Stimulated activated naive CD8-positive, alpha-beta T cell treated with anti-CD3 and anti-CD28 coated beads, Interleukin-15, Interleukin-2, amounts not matched to agents 100 U/mL and 50 U/mL, for 24 hours (primary cell): ENCODE results near the gene FKBP5.

Experiments
- ATAC-seq: fragments of 150-1000 bp; cut with Tn5 transposase; one replicate; pipeline ENCODE4 v1.10.0; 2021
- DNase-seq: peaks from one replicate; pipeline ENCODE4 v3.0.0; 2021

FKBP5 gene

GRCh38 chr6:35662999-35663398 lies 25.7 kb downstream of the FKBP5 start:
- ATAC-seq, result no peak
- DNase-seq, result no peak

- ATAC-seq (no peak), DNase-seq (no peak)
Observed at GRCh38 chr6:35654883-35655282, 33.8 kb downstream of the FKBP5 start.

GRCh38 chr6:35651244-35651643 lies 37.5 kb downstream of the FKBP5 start:
- ATAC-seq (no peak), DNase-seq (no peak)

- ATAC-seq (no peak), DNase-seq (no peak)
Observed at GRCh38 chr6:35650015-35650414, 38.7 kb downstream of the FKBP5 start.

- ATAC-seq (no peak), DNase-seq (no peak)
Observed at GRCh38 chr6:35648203-35648602, 40.5 kb downstream of the FKBP5 start.

- no peak for ATAC-seq
- DNase-seq, result no peak
Observed at GRCh38 chr6:35647400-35647799, 41.3 kb downstream of the FKBP5 start.

GRCh38 chr6:35643162-35643535 lies 45.6 kb downstream of the FKBP5 start:
- DNase-seq, result no peak

GRCh38 chr6:35642471-35643161 lies 46.1 kb downstream of the FKBP5 start:
- no peak for DNase-seq
- ATAC-seq, result no peak

More at GRCh38 chr6:35643162-35643535, 45.6 kb downstream of the FKBP5 start:
- no peak for ATAC-seq

GRCh38 chr6:35640017-35640664 lies 48.6 kb downstream of the FKBP5 start:
- ATAC-seq, result peak; percentile 23
- no peak for DNase-seq

GRCh38 chr6:35638679-35639078 lies 50.0 kb downstream of the FKBP5 start:
- DNase-seq (no peak), ATAC-seq (no peak)

GRCh38 chr6:35637911-35638310 lies 50.8 kb downstream of the FKBP5 start:
- DNase-seq, result no peak
- no peak for ATAC-seq

GRCh38 chr6:35635601-35636597 lies 52.8 kb downstream of the FKBP5 start:
- no peak for DNase-seq

GRCh38 chr6:35634316-35634715 lies 54.4 kb downstream of the FKBP5 start:
- DNase-seq (no peak), ATAC-seq (no peak)

More at GRCh38 chr6:35635601-35636597, 52.8 kb downstream of the FKBP5 start:
- peak; percentile 55 for ATAC-seq

- DNase-seq (no peak), ATAC-seq (no peak)
Observed at GRCh38 chr6:35633579-35634089, 55.1 kb downstream of the FKBP5 start.

GRCh38 chr6:35629876-35630378 lies 58.8 kb downstream of the FKBP5 start:
- DNase-seq (no peak), ATAC-seq (no peak)

GRCh38 chr6:35626401-35626800 lies 62.3 kb downstream of the FKBP5 start:
- ATAC-seq (no peak), DNase-seq (no peak)

- DNase-seq (no peak), ATAC-seq (peak; percentile 61)
Observed at GRCh38 chr6:35624341-35625070, 64.2 kb downstream of the FKBP5 start.

- no peak for ATAC-seq
Observed at GRCh38 chr6:35622283-35622682, 66.4 kb downstream of the FKBP5 start.

GRCh38 chr6:35620706-35621105 lies 68.0 kb downstream of the FKBP5 start:
- no peak for DNase-seq
- no peak for ATAC-seq

More at GRCh38 chr6:35622283-35622682, 66.4 kb downstream of the FKBP5 start:
- no peak for DNase-seq

- ATAC-seq, result peak; percentile 40
Observed at GRCh38 chr6:35613762-35614161, 75.0 kb downstream of the FKBP5 start.

GRCh38 chr6:35611240-35611639 lies 77.5 kb downstream of the FKBP5 start:
- no peak for DNase-seq
- ATAC-seq, result peak; percentile 82

More at GRCh38 chr6:35613762-35614161, 75.0 kb downstream of the FKBP5 start:
- no peak for DNase-seq
